Mucosa of rectum (tissue), 2 donors: Measurements from ENCODE around the gene TACC3.

Experiments
- H3K27ac ChIP-seq, 2 donors: one replicate each; pipeline ENCODE4 v1.7.0; 2013; ENCODE audit warnings: inconsistent platforms in 2 of 2, low read depth in 2 of 2, low read length in 2 of 2
- H3K27me3 ChIP-seq, 2 donors: one replicate each; pipeline ENCODE4 v1.7.0; 2013; ENCODE audit warnings: low read length in 2 of 2; ENCODE audit not compliant: control insufficient read depth in 2 of 2, insufficient read depth in 2 of 2
- H3K36me3 ChIP-seq, 2 donors: one replicate each; pipeline ENCODE4 v1.7.0; 2013; ENCODE audit warnings: low read length in 2 of 2; ENCODE audit not compliant: control insufficient read depth in 2 of 2, insufficient read depth in 2 of 2
- H3K4me1 ChIP-seq, 2 donors: one replicate each; pipeline ENCODE4 v1.7.0; 2013; ENCODE audit warnings: low read length in 2 of 2, mild to moderate bottlenecking in 1 of 2; ENCODE audit not compliant: control insufficient read depth in 2 of 2, insufficient read depth in 2 of 2
- H3K4me3 ChIP-seq, 2 donors: one replicate each; pipeline ENCODE4 v1.7.0; 2013; ENCODE audit warnings: low read length in 2 of 2
- H3K9ac ChIP-seq, 2 donors: one replicate each; pipeline ENCODE4 v1.7.0; 2013; ENCODE audit warnings: low read length in 2 of 2, low read depth in 1 of 2, mild to moderate bottlenecking in 1 of 2
- H3K9me3 ChIP-seq, 2 donors: one replicate each; pipeline ENCODE4 v1.7.0; 2013; ENCODE audit warnings: low read length in 2 of 2; ENCODE audit not compliant: control insufficient read depth in 2 of 2
- donor health status: healthy.
- donor health status: Normal muscosa, but diverticular disease.

TACC3 gene

DNA sequence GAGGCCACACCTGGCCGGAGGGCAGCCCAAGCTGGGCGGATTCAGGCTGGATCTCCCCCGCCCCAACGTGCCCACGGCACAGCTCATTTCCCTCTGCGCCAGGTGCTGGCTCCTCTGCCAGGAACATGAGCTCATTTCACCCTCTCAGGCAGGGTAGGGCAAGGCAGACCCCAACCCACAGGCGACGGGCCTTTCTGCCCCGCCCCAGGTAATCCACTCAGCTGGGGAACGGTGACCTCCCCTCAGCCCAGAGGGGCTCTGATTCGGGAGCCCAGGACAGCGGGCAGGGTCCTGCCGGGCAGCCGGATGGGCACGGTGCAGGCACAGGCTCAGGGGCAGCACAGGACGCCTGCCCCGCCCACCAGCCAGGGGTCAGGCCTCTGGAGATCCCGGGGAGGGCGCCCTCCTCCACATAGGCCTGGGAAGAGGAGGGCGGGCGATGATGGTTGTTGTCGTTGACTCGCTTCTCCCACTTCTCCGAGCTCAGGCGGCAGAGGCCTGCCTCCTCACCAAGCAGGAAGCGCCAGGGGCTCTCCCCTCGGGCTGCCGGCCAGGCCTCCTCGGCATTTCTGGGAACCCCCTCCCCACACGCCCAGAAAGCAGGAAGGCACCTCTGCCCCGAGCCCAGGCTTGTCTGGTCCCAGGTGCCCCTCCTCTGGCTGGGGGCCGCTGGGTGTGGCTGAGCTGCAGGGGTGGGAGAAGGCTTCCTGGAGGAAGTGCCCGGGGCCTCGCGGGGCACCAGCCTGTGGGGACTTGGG, 31.1 kb downstream of the TACC3 start:
- no peak overlapping the region for H3K27ac ChIP-seq
- H3K4me1 ChIP-seq = peaks cover 10 to 11% of the 10 kb centered on the region in 2 donors
- peak overlapping the region in 1 of 2 donors; percentile 38 for H3K9ac ChIP-seq
- peak overlapping the region in 1 of 2 donors; percentile 26 for H3K4me3 ChIP-seq
- no peaks in the 10 kb centered on the region for H3K9me3 ChIP-seq
- no peaks in the 10 kb centered on the region for H3K27me3 ChIP-seq
- H3K36me3 ChIP-seq = no peaks in the 10 kb centered on the region

DNA sequence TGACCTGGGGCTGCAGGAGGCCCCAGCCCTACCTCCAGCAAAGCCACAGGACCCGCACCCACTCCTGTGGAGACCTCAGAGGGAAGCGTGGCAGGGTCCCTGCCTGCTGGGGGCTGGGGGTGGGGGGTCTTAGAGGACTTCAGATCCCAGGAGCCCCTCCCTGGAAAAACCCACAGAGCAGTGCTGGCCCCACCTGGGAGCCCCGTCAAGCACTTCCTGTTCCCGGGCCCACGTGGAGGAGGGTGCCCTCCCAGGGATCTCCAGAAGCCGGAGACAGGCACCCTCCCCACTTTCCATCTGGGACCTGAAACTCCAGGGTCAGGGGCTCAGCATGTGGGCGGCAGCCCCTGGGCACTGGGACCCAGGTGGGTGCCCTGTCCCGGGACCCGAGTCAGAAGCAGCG, 32.0 kb downstream of the TACC3 start:
- Histone ChIP-seq H3K36me3 (no peaks in the 10 kb centered on the region), H3K9me3 (no peaks in the 10 kb centered on the region), H3K4me1 (peaks cover 9 to 11% of the 10 kb centered on the region in 2 donors), H3K9ac (no peak overlapping the region), H3K27me3 (no peaks in the 10 kb centered on the region), H3K4me3 (no peak overlapping the region), H3K27ac (no peak overlapping the region)

DNA sequence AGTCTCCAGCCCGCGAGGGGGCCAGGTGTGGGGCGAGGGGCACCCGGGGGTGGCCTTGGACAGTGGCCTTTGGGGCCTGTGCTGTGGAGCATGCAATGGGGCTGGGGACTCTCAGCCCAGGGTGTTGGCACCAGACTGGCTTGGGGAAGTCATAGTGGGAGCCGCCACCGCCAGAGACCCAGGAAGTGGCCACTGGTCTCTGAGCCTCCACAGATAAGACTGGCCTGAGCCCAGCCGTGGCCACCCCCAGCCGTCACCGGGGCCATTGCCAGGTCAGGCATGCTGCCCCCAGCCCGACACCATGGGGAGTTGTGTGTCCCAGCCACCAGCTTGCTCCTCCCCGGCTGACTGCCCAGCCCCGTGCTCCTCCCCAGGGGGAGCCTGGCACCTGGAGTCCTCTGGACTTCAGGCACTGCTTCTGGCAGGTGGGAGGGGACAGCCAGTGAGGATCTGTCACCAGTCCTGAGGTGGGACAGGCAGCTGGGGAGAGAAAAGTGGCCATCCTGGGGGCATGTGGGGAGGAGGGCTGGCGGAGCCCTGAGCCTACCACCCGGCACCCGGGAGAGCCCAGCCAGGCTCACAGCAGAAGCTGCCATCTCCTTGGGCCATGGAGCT, 32.5 kb downstream of the TACC3 start:
- H3K9ac ChIP-seq = no peak overlapping the region
- H3K4me1 ChIP-seq = peaks cover 6 to 11% of the 10 kb centered on the region in 2 donors
- no peak overlapping the region for H3K4me3 ChIP-seq
- H3K9me3 ChIP-seq = no peaks in the 10 kb centered on the region
- no peaks in the 10 kb centered on the region for H3K27me3 ChIP-seq
- H3K36me3 ChIP-seq = no peaks in the 10 kb centered on the region
- no peak overlapping the region for H3K27ac ChIP-seq

DNA sequence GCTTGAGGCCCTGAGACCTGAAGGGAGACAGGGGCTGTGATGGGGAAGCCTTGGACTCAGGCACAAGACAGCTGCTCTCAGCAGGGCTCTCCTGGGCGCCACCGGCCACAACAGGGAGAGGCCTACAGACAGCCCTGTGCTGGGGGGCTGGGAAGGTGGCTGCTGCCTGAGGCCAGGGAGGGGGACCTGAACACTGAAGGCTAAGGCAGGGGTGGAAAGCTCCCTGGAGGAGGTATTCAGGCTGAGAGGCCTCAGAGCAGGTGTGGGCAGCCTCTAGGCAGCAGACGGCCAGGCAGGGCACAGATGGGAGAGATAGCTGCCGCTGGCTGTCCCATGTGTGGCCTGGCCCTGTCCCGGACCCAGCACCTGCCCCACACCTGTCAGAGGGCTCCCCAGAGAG, 33.0 kb downstream of the TACC3 start:
- Histone ChIP-seq H3K4me1 (peaks cover 6 to 11% of the 10 kb centered on the region in 2 donors), H3K9me3 (no peaks in the 10 kb centered on the region), H3K4me3 (no peak overlapping the region)

DNA sequence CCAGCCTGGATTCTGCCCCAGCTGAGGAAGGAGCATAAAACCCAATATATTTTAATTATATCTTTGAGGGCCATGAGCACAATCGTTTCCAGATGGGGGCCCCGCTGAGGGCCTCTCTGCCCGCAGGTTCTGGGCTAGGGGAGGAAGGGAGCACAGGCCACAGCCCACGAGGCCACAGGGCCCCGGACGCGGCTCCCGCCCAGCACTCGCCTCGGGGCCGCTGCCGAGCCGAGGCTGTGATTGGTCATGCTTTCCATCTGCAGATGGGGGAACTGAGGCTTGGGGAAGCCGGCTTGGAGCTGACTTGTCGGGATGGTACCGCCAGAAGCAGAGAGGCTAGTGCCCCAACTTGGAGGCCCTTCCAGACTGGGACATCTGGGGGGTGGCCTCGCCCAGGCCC, 34.0 kb downstream of the TACC3 start:
- no peak overlapping the region for H3K27ac ChIP-seq
- H3K36me3 ChIP-seq = no peaks in the 10 kb centered on the region
- H3K4me1 ChIP-seq = peaks cover 6 to 11% of the 10 kb centered on the region in 2 donors
- H3K27me3 ChIP-seq = no peaks in the 10 kb centered on the region
- H3K9me3 ChIP-seq = no peaks in the 10 kb centered on the region
- H3K4me3 ChIP-seq = no peak overlapping the region
- H3K9ac ChIP-seq = no peak overlapping the region

More for the DNA sequence above, 33.0 kb downstream of the TACC3 start:
- H3K9ac ChIP-seq = no peak overlapping the region
- no peaks in the 10 kb centered on the region for H3K27me3 ChIP-seq
- H3K27ac ChIP-seq = no peak overlapping the region
- no peaks in the 10 kb centered on the region for H3K36me3 ChIP-seq

DNA sequence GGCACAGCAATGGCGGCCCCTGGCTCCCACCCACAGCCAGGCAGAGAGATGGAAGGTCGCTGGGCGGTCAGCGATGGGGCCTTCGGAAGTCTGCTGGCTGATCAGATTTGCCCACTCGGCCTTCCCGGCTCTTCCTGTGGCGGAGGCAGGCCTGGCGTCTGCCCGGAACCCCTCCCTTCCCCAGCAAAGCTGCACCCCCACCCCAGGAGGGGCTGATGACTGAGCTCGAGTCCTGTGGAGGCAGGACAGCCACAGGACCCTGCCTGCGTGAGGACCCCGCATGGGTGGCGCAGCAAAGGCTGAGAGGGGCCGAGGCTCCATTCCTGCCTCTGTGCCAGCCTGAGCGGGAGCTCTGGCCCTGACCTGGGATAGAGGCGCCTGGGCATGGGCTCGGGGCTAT, 34.8 kb downstream of the TACC3 start:
- H3K27ac ChIP-seq = no peak overlapping the region
- no peak overlapping the region for H3K9ac ChIP-seq

DNA sequence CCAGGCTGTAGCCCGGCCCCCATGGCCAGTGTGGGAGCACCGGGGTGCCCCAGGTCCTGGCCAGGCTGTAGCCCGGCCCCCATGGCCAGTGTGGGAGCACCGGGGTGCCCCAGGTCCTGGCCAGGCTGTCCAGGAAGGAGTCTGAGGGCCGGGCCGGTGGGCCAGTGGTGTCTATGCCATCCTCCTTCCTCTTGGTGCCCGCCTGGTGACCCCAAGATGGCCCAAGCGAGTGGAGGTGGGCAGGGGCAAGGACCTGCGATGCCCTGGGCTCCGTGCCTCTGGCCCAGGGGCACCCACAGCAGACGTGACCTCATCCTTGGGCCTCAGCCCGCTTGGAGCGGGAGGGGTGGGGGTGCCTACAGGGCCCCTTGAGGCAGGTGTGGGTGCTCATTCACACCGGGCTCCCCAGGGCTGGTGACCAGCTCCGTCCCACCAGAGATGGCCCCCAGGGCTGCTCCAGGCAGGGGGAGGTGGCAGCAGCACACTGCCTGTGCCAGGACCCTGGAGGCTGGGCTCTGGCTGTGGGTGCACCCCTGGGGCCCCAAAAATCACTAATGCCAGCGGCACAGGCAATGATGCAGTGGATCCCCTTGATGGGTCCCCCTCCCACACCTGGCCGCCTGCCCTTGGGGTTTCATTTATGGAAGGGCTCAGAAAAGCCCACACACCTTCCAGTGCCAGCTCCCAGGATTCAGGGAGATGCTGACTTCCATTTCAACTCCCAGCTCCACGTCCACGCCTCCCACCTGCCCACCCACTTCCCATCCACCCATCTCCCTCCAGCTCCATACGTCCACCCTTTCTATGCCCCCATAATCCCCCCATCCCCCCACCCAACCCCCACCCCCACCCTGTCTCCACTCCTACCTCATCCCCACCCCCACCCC, 35.8 kb downstream of the TACC3 start:
- H3K36me3 ChIP-seq = no peaks in the 10 kb centered on the region
- no peak overlapping the region for H3K27ac ChIP-seq
- H3K9me3 ChIP-seq = no peaks in the 10 kb centered on the region
- peaks cover 4 to 8% of the 10 kb centered on the region in 2 donors for H3K4me1 ChIP-seq
- H3K9ac ChIP-seq = no peak overlapping the region
- no peak overlapping the region for H3K4me3 ChIP-seq
- no peaks in the 10 kb centered on the region for H3K27me3 ChIP-seq

More for the DNA sequence above, 34.8 kb downstream of the TACC3 start:
- Histone ChIP-seq H3K9me3 (no peaks in the 10 kb centered on the region), H3K4me1 (peaks cover 6 to 11% of the 10 kb centered on the region in 2 donors), H3K4me3 (no peak overlapping the region), H3K27me3 (no peaks in the 10 kb centered on the region), H3K36me3 (no peaks in the 10 kb centered on the region)

DNA sequence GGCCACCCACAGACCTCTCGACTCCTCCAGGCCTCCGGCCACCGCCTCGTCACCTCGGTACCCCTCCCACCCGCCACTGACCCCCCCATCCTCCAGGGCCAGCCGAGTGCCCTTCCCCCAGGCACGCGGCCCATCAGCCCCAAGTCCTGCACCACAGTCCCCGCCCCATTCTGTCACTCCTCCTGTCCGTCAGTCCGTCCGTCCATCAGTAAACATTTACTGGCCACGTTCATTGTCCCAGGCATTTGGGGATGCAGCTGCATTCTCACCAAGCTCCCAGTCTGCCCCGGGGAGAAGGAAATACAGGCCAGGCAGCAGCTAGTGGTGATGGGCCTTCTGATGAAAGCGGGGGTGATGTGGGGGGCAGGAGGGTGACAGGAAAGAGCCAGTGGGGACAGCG, 36.5 kb downstream of the TACC3 start:
- Histone ChIP-seq H3K9ac (no peak overlapping the region), H3K9me3 (no peaks in the 10 kb centered on the region), H3K4me1 (peaks cover 1% of the 10 kb centered on the region in 2 donors), H3K27ac (no peak overlapping the region), H3K4me3 (no peak overlapping the region), H3K36me3 (no peaks in the 10 kb centered on the region), H3K27me3 (peaks cover 3 to 5% of the 10 kb centered on the region in 2 donors)

DNA sequence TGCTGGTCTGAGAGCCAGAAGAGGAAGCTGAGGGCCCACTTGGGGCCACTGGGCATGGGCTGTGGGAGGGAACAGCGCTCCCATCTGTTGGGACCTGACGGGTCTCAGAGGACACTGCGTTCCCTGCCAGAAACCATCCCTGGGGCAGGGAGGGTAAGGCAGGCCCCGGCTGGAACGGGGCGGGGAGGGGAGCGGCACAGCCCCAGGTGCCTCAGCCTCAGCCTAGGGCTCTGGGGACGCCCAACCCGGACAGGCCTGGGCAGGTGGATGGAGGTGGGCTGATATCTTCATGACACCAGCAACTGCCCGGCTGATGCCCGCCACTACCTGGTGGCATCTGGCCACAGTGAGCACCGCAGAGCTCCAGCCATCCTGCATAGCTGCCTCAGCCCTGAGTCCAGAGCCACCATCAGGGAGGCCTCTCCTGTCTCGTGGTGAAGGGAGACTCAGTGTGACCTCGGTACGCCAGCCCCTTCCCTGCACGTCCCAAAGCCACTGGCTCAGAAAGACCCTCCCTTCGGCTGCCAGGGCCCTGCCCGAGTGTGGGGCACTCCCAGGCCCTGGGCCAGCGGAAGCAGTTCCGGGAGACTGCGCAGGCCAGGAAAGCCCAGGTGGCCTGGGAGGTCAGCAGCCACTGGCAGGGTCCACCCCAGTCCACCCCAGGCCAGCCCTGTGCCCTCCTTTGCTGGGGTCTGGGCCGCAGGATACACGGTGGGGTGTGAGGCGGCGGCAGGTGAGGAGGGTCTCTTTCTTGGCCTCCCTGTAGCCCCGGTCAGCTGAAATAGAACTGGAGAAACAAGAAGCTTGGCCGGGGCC, 37.2 kb downstream of the TACC3 start:
- Histone ChIP-seq H3K27me3 (peaks cover 5% of the 10 kb centered on the region in 2 donors), H3K9ac (no peak overlapping the region), H3K4me1 (no peaks in the 10 kb centered on the region), H3K36me3 (no peaks in the 10 kb centered on the region), H3K4me3 (no peak overlapping the region), H3K27ac (no peak overlapping the region), H3K9me3 (no peaks in the 10 kb centered on the region)
